GM23338 (cell line): ENCODE data around the gene CCNG1. TPM values are rescaled to one million over a fixed set of nuclear protein-coding genes. Genes with fewer than 3 reads are reported as not detected.
A peak's percentile ranks its signal among the peaks of the same experiment; 100 is the strongest.

Source experiments
- ATAC-seq: fragments of 200-7000 bp; cut with Tn5 transposase; 3 replicates; pipeline ENCODE4 v1.9.1; 2020
- DNase-seq: peaks from one replicate; pipeline ENCODE4 v3.0.0-alpha.2; 2015; ENCODE audit warnings: low spot score
- H2AFZ ChIP-seq: fragments of 200-600 bp; sonication (generic); 2 replicates; pipeline ENCODE4 v1.8.0; 2016; ENCODE audit warnings: antibody characterized with exemption, mild to moderate bottlenecking, moderate library complexity
- H3F3A ChIP-seq: fragments of 200-600 bp; sonication (generic); replicated peaks from 2 replicates; pipeline ENCODE4 v1.8.0; 2017; ENCODE audit warnings: antibody characterized with exemption, mixed run types, low read depth
- H3K27ac ChIP-seq: fragments of 200-600 bp; sonication (generic); 2 replicates; pipeline ENCODE4 v1.6.1; 2016; ENCODE audit warnings: low read depth
- H3K27me3 ChIP-seq: fragments of 200-600 bp; sonication (generic); 2 replicates; pipeline ENCODE4 v1.8.0; 2016; ENCODE audit warnings: mild to moderate bottlenecking, mixed run types, moderate library complexity; ENCODE audit not compliant: insufficient read depth
- H3K36me3 ChIP-seq: fragments of 200-600 bp; sonication (generic); 2 replicates; pipeline ENCODE4 v1.8.0; 2016; ENCODE audit warnings: mild to moderate bottlenecking; ENCODE audit not compliant: insufficient read depth
- H3K4me1 ChIP-seq: fragments of 200-600 bp; sonication (generic); 2 replicates; pipeline ENCODE4 v1.8.0; 2016; ENCODE audit warnings: mild to moderate bottlenecking, moderate library complexity; ENCODE audit not compliant: insufficient read depth
- H3K4me2 ChIP-seq: fragments of 200-600 bp; sonication (generic); 2 replicates; pipeline ENCODE4 v1.7.1; 2017; ENCODE audit warnings: mixed run types
- H3K4me3 ChIP-seq: fragments of 200-600 bp; sonication (generic); 2 replicates; pipeline ENCODE4 v1.6.1; 2016; ENCODE audit warnings: mixed run types
- H3K79me2 ChIP-seq: fragments of 200-600 bp; sonication (generic); replicated peaks from 2 replicates; pipeline ENCODE4 v1.8.0; 2017; ENCODE audit warnings: mild to moderate bottlenecking; ENCODE audit not compliant: insufficient read depth
- H3K9me2 ChIP-seq: fragments of 200-600 bp; sonication (generic); 2 replicates; pipeline ENCODE4 v1.8.0; 2017; ENCODE audit not compliant: insufficient read depth
- H4K20me1 ChIP-seq: fragments of 200-600 bp; sonication (generic); replicated peaks from 2 replicates; pipeline ENCODE4 v1.8.0; 2017; ENCODE audit warnings: mild to moderate bottlenecking; ENCODE audit not compliant: insufficient read depth
- H3K27ac Mint-ChIP-seq: 2 replicates; pipeline ENCODE4 v1.8.0; 2020; ENCODE audit warnings: inconsistent platforms, mild to moderate bottlenecking, moderate library complexity, mixed read lengths
- H3K27me3 Mint-ChIP-seq: 3 replicates; pipeline ENCODE4 v1.8.0; 2022; ENCODE audit warnings: low read depth, mild to moderate bottlenecking, moderate library complexity, mixed read lengths, inconsistent platforms; ENCODE audit not compliant: insufficient read depth, poor library complexity
- H3K36me3 Mint-ChIP-seq: 3 replicates; pipeline ENCODE4 v1.8.0; 2021; ENCODE audit warnings: low read depth, mild to moderate bottlenecking, inconsistent platforms, moderate library complexity, mixed read lengths
- H3K4me1 Mint-ChIP-seq: 3 replicates; pipeline ENCODE4 v1.8.0; 2020; ENCODE audit warnings: mild to moderate bottlenecking, inconsistent platforms, mixed read lengths
- H3K4me3 Mint-ChIP-seq: 3 replicates; pipeline ENCODE4 v1.8.0; 2021; ENCODE audit warnings: moderate library complexity, mild to moderate bottlenecking, inconsistent platforms, mixed read lengths
- H3K9me3 Mint-ChIP-seq: 3 replicates; pipeline ENCODE4 v1.8.0; 2020; ENCODE audit warnings: moderate library complexity, mild to moderate bottlenecking, inconsistent platforms, mixed read lengths
- CTCF ChIP-seq, 2 experiments: fragments of 200-600 bp in 1 of 2; sonication (generic) in 1 of 2; conservative IDR thresholded peaks; 2 replicates each; pipeline versions ENCODE4 v1.5.1 to v1.6.1; 2016 to 2017; ENCODE audit warnings: antibody characterized with exemption in 2 of 2, low read depth in 2 of 2, mild to moderate bottlenecking in 2 of 2, moderate library complexity in 1 of 2
- ETS1 ChIP-seq: IDR thresholded peaks from 2 replicates; pipeline ENCODE4 v1.6.1; 2016; ENCODE audit warnings: antibody characterized with exemption
- EZH2 ChIP-seq: fragments of 200-600 bp; sonication (generic); IDR thresholded peaks from one replicate; pipeline ENCODE4 v1.8.0; 2017; ENCODE audit warnings: antibody characterized with exemption, mild to moderate bottlenecking, low read depth; ENCODE audit not compliant: unreplicated experiment
- EZH2phosphoT487 ChIP-seq: fragments of 200-600 bp; sonication (generic); IDR thresholded peaks from one replicate; pipeline ENCODE4 v1.8.1; 2018; ENCODE audit warnings: antibody characterized with exemption; ENCODE audit not compliant: unreplicated experiment
- JUNB ChIP-seq: IDR thresholded peaks from one replicate; pipeline ENCODE4 v1.6.1; 2016; ENCODE audit warnings: antibody characterized with exemption; ENCODE audit not compliant: unreplicated experiment
- NANOG ChIP-seq: IDR thresholded peaks from 2 replicates; pipeline ENCODE4 v1.6.1; 2016; ENCODE audit warnings: antibody characterized with exemption, borderline replicate concordance
- POLR2AphosphoS5 ChIP-seq: IDR thresholded peaks from 2 replicates; pipeline ENCODE4 v1.6.1; 2016; ENCODE audit warnings: antibody characterized with exemption, low read depth
- REST ChIP-seq: IDR thresholded peaks from one replicate; pipeline ENCODE4 v1.6.1; 2018; ENCODE audit warnings: antibody characterized with exemption; ENCODE audit not compliant: unreplicated experiment
- STAT1 ChIP-seq: IDR thresholded peaks from one replicate; pipeline ENCODE4 v1.6.1; 2016; ENCODE audit warnings: antibody characterized with exemption; ENCODE audit not compliant: unreplicated experiment
- ZNF114 ChIP-seq: fragments of 250-450 bp; sonication (Bioruptor Pico); IDR thresholded peaks from 2 replicates; pipeline ENCODE4 v1.5.0; 2020; ENCODE audit warnings: mild to moderate bottlenecking, moderate library complexity
- ZNF331 ChIP-seq: fragments of 250-450 bp; sonication (Bioruptor Pico); IDR thresholded peaks from 2 replicates; pipeline ENCODE4 v1.5.0; 2020; ENCODE audit warnings: low read depth, mild to moderate bottlenecking, moderate library complexity
- ZNF462 ChIP-seq: fragments of 250-450 bp; sonication (Bioruptor Pico); IDR thresholded peaks from 2 replicates; pipeline ENCODE4 v1.5.0; 2020; ENCODE audit warnings: mild to moderate bottlenecking, moderate library complexity
- polyA plus RNA-seq: library from polyadenylated mRNA; unstranded; fragments of >200 nt; fragmentation: Nextera tagmentation; extraction: Ambion mirVana; gene quantifications from 2 replicates; pipeline ENCODE4 v1.2.1, GENCODE V29; 2016
- total RNA-seq: library from RNA; depleted of rRNA; stranded (reverse); fragments of >200 nt; shearing (Covaris generic); gene quantifications from 2 replicates; pipeline ENCODE4 v1.2.3, GENCODE V29; 2014

The CCNG1 gene
- total and polyA plus RNA-seq, 2 experiments from 2014 or later, result 431 to 496 TPM

- Mint-ChIP-seq H3K27ac (no peak overlapping the region), H3K36me3 (peaks cover 79% of the 10 kb centered on the region), H3K9me3 (no peaks in the 10 kb centered on the region), H3K4me3 (peak overlapping the region; percentile 26; the same call in 1 of the 3 replicates), H3K27me3 (peaks cover 3% of the 10 kb centered on the region), H3K4me1 (peaks cover 18% of the 10 kb centered on the region; the same call in 2 of the 3 replicates)
- peaks cover 4% of the 10 kb centered on the region; the same call in 1 of the 2 replicates for H3F3A ChIP-seq
- no peaks in the 10 kb centered on the region for H3K9me2 ChIP-seq
- peaks cover 54% of the 10 kb centered on the region for H3K79me2 ChIP-seq
- 0 out of 2 replicates have a peak overlapping the region, but pooled peaks have one; percentile 96 for H3K4me2 ChIP-seq
- H3K36me3 ChIP-seq, result peaks cover 61% of the 10 kb centered on the region
- ATAC-seq, result no peak
- no peaks in the 10 kb centered on the region for H3K27me3 ChIP-seq
- H4K20me1 ChIP-seq, result peaks cover 35% of the 10 kb centered on the region
- TF ChIP-seq ZNF331 (no peak), ZNF462 (CRISPR knock-in tag) (no peak), ZNF114 (CRISPR knock-in tag) (no peak), EZH2 (no peak), JUNB (no peak), NANOG (no peak), POLR2AphosphoS5 (no peak), STAT1 (no peak), ETS1 (no peak), CTCF (conservative IDR thresholded peaks at IDR 0.05; ENCODE audit: low read depth in 2 of 2) (no peak), REST (no peak), EZH2phosphoT487 (no peak)
- no peak overlapping the region for H2AFZ ChIP-seq
- peak overlapping the region; percentile 46 for H3K27ac ChIP-seq
- peaks cover 18% of the 10 kb centered on the region for H3K4me1 ChIP-seq
- no peak for DNase-seq
- H3K4me3 ChIP-seq, result peak overlapping the region; percentile 91; the same call in 1 of the 2 replicates
Observed at GRCh38 chr5:163440954-163441353, 3.6 kb downstream of the CCNG1 start.
